GM10248 (cell line): ENCODE results near the gene ACY1.

ENCODE experiments used
- CTCF ChIA-PET: fragments of 300-600 bp; sonication (Branson Sonifier 250); formaldehyde crosslinking; extraction: SDS; loops from one replicate; lab custom pipeline; 2021; ENCODE audit warnings: antibody characterized with exemption; lab: Yijun Ruan, JAX
- POLR2A ChIA-PET: fragments of 350-650 bp; sonication (Branson Sonifier 250); formaldehyde crosslinking; extraction: SDS; loops from one replicate; lab custom pipeline; 2020; ENCODE audit warnings: antibody characterized with exemption; lab: Yijun Ruan, JAX
- DNase-seq: peaks from one replicate; pipeline ENCODE4 v3.0.0; 2012; ENCODE audit errors: extremely low spot score
- TF ChIP-seq, protein P1 (sequence below): IDR thresholded peaks from 2 replicates; pipeline ENCODE4 v1.5.1; 2012; ENCODE audit warnings: mild to moderate bottlenecking, low read depth; ENCODE audit errors: extremely low read depth, missing control alignments, control extremely low read depth

Gene ACY1

DNA sequence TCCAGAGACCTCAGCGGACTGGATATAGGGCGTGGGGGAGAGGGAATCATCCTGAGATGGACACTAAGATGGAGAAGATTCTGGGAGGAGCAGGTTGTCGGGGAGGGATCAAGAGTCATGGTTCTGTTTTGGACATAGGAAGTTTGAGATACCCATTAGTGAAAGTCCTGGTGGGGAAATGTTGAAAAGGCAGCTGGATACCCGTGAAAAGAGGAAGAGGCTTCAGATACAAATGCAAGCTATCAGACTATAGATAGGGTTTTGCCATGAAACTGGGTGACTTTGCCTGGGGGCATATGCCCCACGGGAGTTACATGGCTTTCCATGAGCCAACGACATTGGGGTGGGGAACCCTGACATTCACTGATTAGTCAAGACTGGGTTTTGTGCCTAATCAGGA, 29.2 kb upstream of the ACY1 start:
- TF ChIP-seq, protein P1, sequence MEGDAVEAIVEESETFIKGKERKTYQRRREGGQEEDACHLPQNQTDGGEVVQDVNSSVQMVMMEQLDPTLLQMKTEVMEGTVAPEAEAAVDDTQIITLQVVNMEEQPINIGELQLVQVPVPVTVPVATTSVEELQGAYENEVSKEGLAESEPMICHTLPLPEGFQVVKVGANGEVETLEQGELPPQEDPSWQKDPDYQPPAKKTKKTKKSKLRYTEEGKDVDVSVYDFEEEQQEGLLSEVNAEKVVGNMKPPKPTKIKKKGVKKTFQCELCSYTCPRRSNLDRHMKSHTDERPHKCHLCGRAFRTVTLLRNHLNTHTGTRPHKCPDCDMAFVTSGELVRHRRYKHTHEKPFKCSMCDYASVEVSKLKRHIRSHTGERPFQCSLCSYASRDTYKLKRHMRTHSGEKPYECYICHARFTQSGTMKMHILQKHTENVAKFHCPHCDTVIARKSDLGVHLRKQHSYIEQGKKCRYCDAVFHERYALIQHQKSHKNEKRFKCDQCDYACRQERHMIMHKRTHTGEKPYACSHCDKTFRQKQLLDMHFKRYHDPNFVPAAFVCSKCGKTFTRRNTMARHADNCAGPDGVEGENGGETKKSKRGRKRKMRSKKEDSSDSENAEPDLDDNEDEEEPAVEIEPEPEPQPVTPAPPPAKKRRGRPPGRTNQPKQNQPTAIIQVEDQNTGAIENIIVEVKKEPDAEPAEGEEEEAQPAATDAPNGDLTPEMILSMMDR = no peak
- ChIA-PET POLR2A (no interaction called here), CTCF (interaction anchor here (1.0 to 5.3 kb wide), 5 partner anchors 9 to 19 kb away, joined by 3 to 32 read pairs (median 3); partner anchors contain the start of genes ABHD14B, PARP3 and RRP9)
- no peak for DNase-seq

GRCh38 chr3:51954713-51955112, 28.6 kb upstream of the ACY1 start:
- ChIA-PET POLR2A (no interaction called here), CTCF (interaction anchor here (1.0 to 5.3 kb wide), 5 partner anchors 8 to 19 kb away, joined by 3 to 32 read pairs (median 3); partner anchors contain the start of genes ABHD14B, PARP3 and RRP9)
- no peak for DNase-seq
- TF ChIP-seq, protein P1 = no peak

- ChIA-PET CTCF (interaction anchor here (1.2 to 4.3 kb wide), 2 partner anchors 10 to 18 kb away, joined by 3 to 21 read pairs; partner anchors contain the start of gene ABHD14B), POLR2A (no interaction called here)
- no peak for DNase-seq
- TF ChIP-seq, protein P1 = no peak
Measured at GRCh38 chr3:51955175-51955892, 28.0 kb upstream of the ACY1 start, which contains the start of gene GPR62. Gene GPR62 (plus strand): TSS chr3:51955381. CDS start chr3:51955653, 272 bp downstream.

- ChIA-PET POLR2A (no interaction called here), CTCF (interaction anchor here (1.0 to 4.3 kb wide), 2 partner anchors 15 to 17 kb away, joined by 3 to 21 read pairs; partner anchors contain the start of genes ABHD14B and RRP9)
- DNase-seq = no peak
- TF ChIP-seq, protein P1 = peak; percentile 17
Measured at GRCh38 chr3:51955893-51956770, 27.2 kb upstream of the ACY1 start.

GRCh38 chr3:51957520-51958205, 25.7 kb upstream of the ACY1 start:
- ChIA-PET POLR2A (no interaction called here), CTCF (interaction anchor here (0.7 to 1.7 kb wide), 4 partner anchors 16 to 25 kb away, joined by 3 to 5 read pairs (median 4); partner anchors contain the start of genes ABHD14A, ABHD14B, ACY1 and RRP9)
- DNase-seq = no peak
- TF ChIP-seq, protein P1 = no peak
